Measurements from ENCODE around the gene FAM78B. TPM values are rescaled to one million over a fixed set of nuclear protein-coding genes. Genes with fewer than 3 reads are reported as not detected.

FAM78B gene
- total and polyA plus RNA-seq, 2 experiments from 2014 or later = 0.77 TPM; not detected in 1

GRCh38 chr1:166169182-166169581 lies 2.4 kb upstream of the FAM78B start:
- H4K20me1 ChIP-seq (ENCODE audit: insufficient read depth, poor library complexity, severe bottlenecking) = no peaks in the 10 kb centered on the region
- H3K4me1 ChIP-seq (ENCODE audit: insufficient read depth) = peaks cover 9% of the 10 kb centered on the region
- WGBS (ENCODE audit: low lambda C conversion rate, missing lambda C conversion rate) = 59% methylated on average over 3 of the region's 3 CpGs
- TF ChIP-seq EZH2phosphoT487 (IDR thresholded peaks at IDR 0.05; ENCODE audit: low read depth, severe bottlenecking, unreplicated experiment) (no peak), CTCF (IDR thresholded peaks at IDR 0.05; ENCODE audit: poor library complexity) (no peak), EZH2 (IDR thresholded peaks at IDR 0.05; ENCODE audit: borderline replicate concordance) (no peak)
- no peak overlapping the region for H3K4me2 ChIP-seq
- H3K27me3 ChIP-seq = peaks cover 47% of the 10 kb centered on the region
- no peak overlapping the region for H3K4me3 ChIP-seq
- H3K36me3 ChIP-seq (replicated peaks; ENCODE audit: insufficient read depth, low read depth) = no peaks in the 10 kb centered on the region
- no peaks in the 10 kb centered on the region for H3K9me2 ChIP-seq (replicated peaks; ENCODE audit: insufficient read depth)
- no peak overlapping the region for H2AFZ ChIP-seq
- no peak for DNase-seq (ENCODE audit: low spot score)
- H3K79me2 ChIP-seq = no peaks in the 10 kb centered on the region
- H3K27ac ChIP-seq = no peak overlapping the region
- H3K9me3 ChIP-seq (ENCODE audit: low read depth) = no peaks in the 10 kb centered on the region

DNA sequence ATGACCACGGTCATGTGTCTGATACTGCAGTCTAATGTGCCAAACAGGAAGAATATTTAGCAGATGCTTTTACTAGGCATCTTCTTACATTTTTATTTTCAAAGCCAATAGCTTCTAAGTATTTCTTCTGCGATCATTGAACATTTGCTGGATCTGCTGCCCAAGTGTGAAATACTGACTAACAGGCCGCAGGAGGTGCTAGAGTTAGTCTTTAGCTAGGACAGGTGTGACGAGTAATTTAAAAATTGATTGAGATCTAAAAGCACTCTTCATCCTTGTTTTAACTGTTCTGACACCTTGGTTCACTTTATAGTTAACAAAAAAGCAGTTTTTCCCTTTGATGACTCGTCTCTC lies 748 bp upstream of the FAM78B start:
- Histone ChIP-seq H4K20me1 (ENCODE audit: insufficient read depth, poor library complexity, severe bottlenecking) (no peaks in the 10 kb centered on the region), H3K36me3 (replicated peaks; ENCODE audit: insufficient read depth, low read depth) (no peaks in the 10 kb centered on the region), H3K4me3 (no peak overlapping the region), H3K4me1 (ENCODE audit: insufficient read depth) (peaks cover 9% of the 10 kb centered on the region), H3K79me2 (no peaks in the 10 kb centered on the region), H2AFZ (peak overlapping the region; percentile 33), H3K9me3 (ENCODE audit: low read depth) (no peaks in the 10 kb centered on the region), H3K27ac (no peak overlapping the region), H3K27me3 (peaks cover 63% of the 10 kb centered on the region), H3K9me2 (replicated peaks; ENCODE audit: insufficient read depth) (no peaks in the 10 kb centered on the region), H3K4me2 (peak overlapping the region; percentile 81)
- 76% methylated on average over 5 of the region's 5 CpGs for WGBS (ENCODE audit: low lambda C conversion rate, missing lambda C conversion rate)
- TF ChIP-seq CTCF (IDR thresholded peaks at IDR 0.05; ENCODE audit: poor library complexity) (no peak), EZH2phosphoT487 (IDR thresholded peaks at IDR 0.05; ENCODE audit: low read depth, severe bottlenecking, unreplicated experiment) (no peak), EZH2 (IDR thresholded peaks at IDR 0.05; ENCODE audit: borderline replicate concordance) (no peak)
- DNase-seq (ENCODE audit: low spot score) = no peak

GRCh38 chr1:166166329-166166697 lies 488 bp downstream of the FAM78B start:
- Histone ChIP-seq H3K27ac (no peak overlapping the region), H3K27me3 (peaks cover 71% of the 10 kb centered on the region), H3K4me2 (peak overlapping the region; percentile 81), H4K20me1 (ENCODE audit: insufficient read depth, poor library complexity, severe bottlenecking) (no peaks in the 10 kb centered on the region), H3K4me1 (ENCODE audit: insufficient read depth) (peaks cover 9% of the 10 kb centered on the region), H3K4me3 (peak overlapping the region; percentile 72), H3K79me2 (no peaks in the 10 kb centered on the region), H3K9me3 (ENCODE audit: low read depth) (no peaks in the 10 kb centered on the region), H3K36me3 (replicated peaks; ENCODE audit: insufficient read depth, low read depth) (no peaks in the 10 kb centered on the region), H2AFZ (no peak overlapping the region), H3K9me2 (replicated peaks; ENCODE audit: insufficient read depth) (no peaks in the 10 kb centered on the region)
- DNase-seq (ENCODE audit: low spot score) = no peak
- 0% methylated on average over 2 of the region's 50 CpGs for WGBS (ENCODE audit: low lambda C conversion rate, missing lambda C conversion rate)
- TF ChIP-seq EZH2phosphoT487 (IDR thresholded peaks at IDR 0.05; ENCODE audit: low read depth, severe bottlenecking, unreplicated experiment) = no peak
- no peak for TF ChIP-seq CTCF (IDR thresholded peaks at IDR 0.05; ENCODE audit: poor library complexity)
